GM12875 (cell line): ENCODE results near the gene GRIP1.

Experiments used
- H3K4me3 ChIP-seq: one replicate; pipeline ENCODE4 v1.5.1; 2011; ENCODE audit warnings: low read depth, low read length, control low read depth
- CTCF ChIP-seq: IDR thresholded peaks from 2 replicates; pipeline ENCODE4 v1.5.1; 2011; ENCODE audit warnings: low read depth, mild to moderate bottlenecking, control low read depth, inconsistent platforms, low read length, moderate library complexity, borderline replicate concordance; ENCODE audit not compliant: insufficient read depth

Gene GRIP1

GRCh38 chr12:66403746-66404145, 275.1 kb downstream of the GRIP1 start:
- no peak for TF ChIP-seq CTCF
- H3K4me3 ChIP-seq, result no peak overlapping the region

GRCh38 chr12:66399911-66400306, 279.0 kb downstream of the GRIP1 start:
- no peak overlapping the region for H3K4me3 ChIP-seq
- no peak for TF ChIP-seq CTCF

- no peak for TF ChIP-seq CTCF
Observed at GRCh38 chr12:66398931-66399910, 279.7 kb downstream of the GRIP1 start.

GRCh38 chr12:66397574-66398290, 281.1 kb downstream of the GRIP1 start:
- H3K4me3 ChIP-seq, result no peak overlapping the region
- TF ChIP-seq CTCF, result no peak

More at GRCh38 chr12:66398931-66399910, 279.7 kb downstream of the GRIP1 start:
- H3K4me3 ChIP-seq, result no peak overlapping the region

- no peak for TF ChIP-seq CTCF
- H3K4me3 ChIP-seq, result no peak overlapping the region
Observed at GRCh38 chr12:66393890-66394289, 285.0 kb downstream of the GRIP1 start.

- TF ChIP-seq CTCF, result no peak
- no peak overlapping the region for H3K4me3 ChIP-seq
Observed at GRCh38 chr12:66392266-66392915, 286.5 kb downstream of the GRIP1 start.
